ENCODE measurements around the gene NOTCH1.

GRCh38 chr9:136532799-136533774 lies 12.8 kb downstream of the NOTCH1 start:
- TF ChIP-seq CTCF (conservative IDR thresholded peaks at IDR 0.05; ENCODE audit: low read depth, low read length) (no peak), EZH2 (IDR thresholded peaks at IDR 0.05; ENCODE audit: borderline replicate concordance, low read depth, low read length, poor library complexity, severe bottlenecking) (no peak)

All from A673 (cell line).